Gastroesophageal sphincter (tissue), 4 donors: ENCODE measurements around the gene CEP72. TPM values are rescaled to one million over a fixed set of nuclear protein-coding genes. Genes with fewer than 3 reads are reported as not detected.

Experiments used
- ATAC-seq: fragments of 150-250 bp; one replicate; pipeline ENCODE4 v1.9.1; 2016; ENCODE audit warnings: mild to moderate bottlenecking, moderate library complexity
- H3K27ac ChIP-seq, 4 donors: fragments of 200-600 bp; sonication (generic) in 3 of 4; 1 replicate in 3 of 4; 2 replicates in 1 of 4; pipeline ENCODE4 v1.5.1; 2016 to 2019
- H3K27me3 ChIP-seq: fragments of 200-600 bp; sonication (generic); one replicate; pipeline ENCODE4 v1.5.1; 2019
- H3K36me3 ChIP-seq, 2 donors: fragments of 200-600 bp; sonication (generic); one replicate each; pipeline ENCODE4 v1.5.1; 2019; ENCODE audit warnings: control low read depth in 1 of 2
- H3K4me1 ChIP-seq, 3 donors: fragments of 200-600 bp; sonication (generic); 1 replicate in 2 of 3; 2 replicates in 1 of 3; pipeline ENCODE4 v1.5.1; 2016 to 2019; ENCODE audit warnings: control low read depth in 2 of 3
- H3K4me3 ChIP-seq, 2 donors: fragments of 200-600 bp; sonication (generic); one replicate each; pipeline ENCODE4 v1.5.1; 2019; ENCODE audit warnings: mild to moderate bottlenecking in 1 of 2, moderate library complexity in 1 of 2
- H3K9me3 ChIP-seq, 3 donors: fragments of 200-600 bp; sonication (generic); one replicate each; pipeline ENCODE4 v1.5.1; 2017 to 2019; ENCODE audit warnings: control low read depth in 2 of 3
- CTCF ChIP-seq, 4 experiments: fragments of 200-600 bp in 2 of 4; fragments of 450-650 bp in 2 of 4; sonication (generic) in 1 of 4; IDR thresholded peaks; one replicate each; pipeline ENCODE4 v1.5.1; 2017 to 2019; ENCODE audit warnings: antibody characterized with exemption in 4 of 4, mild to moderate bottlenecking in 2 of 4, moderate library complexity in 2 of 4
- EP300 ChIP-seq: sonication (generic); formaldehyde crosslinking; IDR thresholded peaks from one replicate; pipeline ENCODE4 v1.6.1; 2017; ENCODE audit warnings: antibody characterized with exemption, mild to moderate bottlenecking
- POLR2A ChIP-seq, 2 donors: fragments of 450-650 bp; IDR thresholded peaks; one replicate each; pipeline ENCODE4 v1.6.1; 2017; ENCODE audit warnings: antibody characterized with exemption in 2 of 2, mild to moderate bottlenecking in 2 of 2, moderate library complexity in 1 of 2
- POLR2AphosphoS5 ChIP-seq: sonication (generic); formaldehyde crosslinking; IDR thresholded peaks from one replicate; pipeline ENCODE4 v1.6.1; 2017; ENCODE audit warnings: antibody characterized with exemption
- WGBS, 2 donors: methylation state at CpG; one replicate each; pipeline ENCODE4 v1.1.5; 2018; ENCODE audit warnings: low coverage in 1 of 2; 5-methylcytosine and 5-hydroxymethylcytosine counted together
- total RNA-seq, 4 donors: library from RNA; depleted of rRNA; stranded (reverse); fragments of >200 nt; gene quantifications; one replicate each; pipeline ENCODE4 v1.1.0, GENCODE V29; 2016

CEP72 gene
- total RNA-seq, 4 donors from 2014 or later = 2.1 to 8.7 (median 3.8) TPM

GRCh38 chr5:666816-667498, 54.8 kb downstream of the CEP72 start:
- WGBS, 2 donors = 55 to 86% methylated on average over 1 to 10 of the region's 13 CpGs
- peak overlapping the region in 1 of 4 donors; percentile 44 for H3K27ac ChIP-seq
- H3K4me3 ChIP-seq = no peak overlapping the region
- H3K27me3 ChIP-seq = no peaks in the 10 kb centered on the region
- peaks cover 0 to 44% of the 10 kb centered on the region in 2 donors for H3K36me3 ChIP-seq
- TF ChIP-seq EP300 (no peak), POLR2A (IDR thresholded peaks at IDR 0.05) (no peak), CTCF (IDR thresholded peaks at IDR 0.05) (no peak), POLR2AphosphoS5 (no peak)
- no peak for ATAC-seq
- no peaks in the 10 kb centered on the region for H3K9me3 ChIP-seq
- peaks cover under 1 to 56% (median 25%) of the 10 kb centered on the region in 3 donors for H3K4me1 ChIP-seq

GRCh38 chr5:668283-668995, 56.3 kb downstream of the CEP72 start:
- WGBS, 2 donors = 69 to 100% methylated on average over 1 to 3 of the region's 44 CpGs
- H3K27ac ChIP-seq = peak overlapping the region in 3 of 4 donors; percentile 76 to 85 (median 78)

GRCh38 chr5:669111-669841, 57.1 kb downstream of the CEP72 start:
- peak overlapping the region in 3 of 4 donors; percentile 76 to 85 (median 78) for H3K27ac ChIP-seq

More at GRCh38 chr5:668283-668995, 56.3 kb downstream of the CEP72 start:
- Histone ChIP-seq H3K36me3 (peaks cover 0 to 29% of the 10 kb centered on the region in 2 donors), H3K4me1 (peaks cover 7 to 71% (median 40%) of the 10 kb centered on the region in 3 donors), H3K27me3 (no peaks in the 10 kb centered on the region), H3K9me3 (no peaks in the 10 kb centered on the region), H3K4me3 (no peak overlapping the region)
- no peak for ATAC-seq
- TF ChIP-seq POLR2AphosphoS5 (no peak), POLR2A (IDR thresholded peaks at IDR 0.05) (no peak), EP300 (no peak), CTCF (IDR thresholded peaks at IDR 0.05) (no peak)

GRCh38 chr5:669842-670395, 57.8 kb downstream of the CEP72 start:
- Histone ChIP-seq H3K9me3 (no peaks in the 10 kb centered on the region), H3K27ac (peak overlapping the region in 3 of 4 donors; percentile 76 to 85 (median 78)), H3K4me1 (peaks cover 11 to 86% (median 55%) of the 10 kb centered on the region in 3 donors), H3K36me3 (peaks cover 0 to 15% of the 10 kb centered on the region in 2 donors), H3K4me3 (no peak overlapping the region), H3K27me3 (no peaks in the 10 kb centered on the region)
- no peak for TF ChIP-seq EP300
- TF ChIP-seq POLR2A (IDR thresholded peaks at IDR 0.05) = no peak
- TF ChIP-seq CTCF (IDR thresholded peaks at IDR 0.05) = no peak
- no peak for TF ChIP-seq POLR2AphosphoS5
- WGBS, 2 donors = no CpG with 5 or more reads among the region's 22 CpGs
- no peak for ATAC-seq

More at GRCh38 chr5:669111-669841, 57.1 kb downstream of the CEP72 start:
- TF ChIP-seq POLR2AphosphoS5 (no peak), CTCF (IDR thresholded peaks at IDR 0.05) (peak in 3 of 4 experiments; percentile 69 to 87 (median 78))
- peaks cover 0 to 21% of the 10 kb centered on the region in 2 donors for H3K36me3 ChIP-seq
- H3K4me1 ChIP-seq = peaks cover 8 to 80% (median 48%) of the 10 kb centered on the region in 3 donors
- ATAC-seq = peak; percentile 51
- H3K9me3 ChIP-seq = no peaks in the 10 kb centered on the region
- WGBS, 2 donors = 78% methylated on average over 7 of the region's 40 CpGs; no CpG with 5 or more reads in 1 of the 2 donors
- no peaks in the 10 kb centered on the region for H3K27me3 ChIP-seq
- H3K4me3 ChIP-seq = no peak overlapping the region
